AG09309 (cell line): ENCODE measurements around the gene DENND1A.

Source experiments
- DNase-seq: peaks from one replicate; pipeline ENCODE4 v3.0.0-alpha.2; 2010; ENCODE audit warnings: low read depth
- H3K4me3 ChIP-seq: 2 replicates; pipeline ENCODE4 v1.5.1; 2011; ENCODE audit warnings: mild to moderate bottlenecking, low read depth, low read length, moderate library complexity; ENCODE audit not compliant: control insufficient read depth
- TF ChIP-seq, protein P1 (sequence below): IDR thresholded peaks from 2 replicates; pipeline ENCODE4 v1.5.1; 2011; ENCODE audit warnings: mild to moderate bottlenecking, low read depth, low read length, inconsistent platforms; ENCODE audit not compliant: insufficient read depth, control insufficient read depth; ENCODE audit errors: missing control alignments

DENND1A gene

DNA sequence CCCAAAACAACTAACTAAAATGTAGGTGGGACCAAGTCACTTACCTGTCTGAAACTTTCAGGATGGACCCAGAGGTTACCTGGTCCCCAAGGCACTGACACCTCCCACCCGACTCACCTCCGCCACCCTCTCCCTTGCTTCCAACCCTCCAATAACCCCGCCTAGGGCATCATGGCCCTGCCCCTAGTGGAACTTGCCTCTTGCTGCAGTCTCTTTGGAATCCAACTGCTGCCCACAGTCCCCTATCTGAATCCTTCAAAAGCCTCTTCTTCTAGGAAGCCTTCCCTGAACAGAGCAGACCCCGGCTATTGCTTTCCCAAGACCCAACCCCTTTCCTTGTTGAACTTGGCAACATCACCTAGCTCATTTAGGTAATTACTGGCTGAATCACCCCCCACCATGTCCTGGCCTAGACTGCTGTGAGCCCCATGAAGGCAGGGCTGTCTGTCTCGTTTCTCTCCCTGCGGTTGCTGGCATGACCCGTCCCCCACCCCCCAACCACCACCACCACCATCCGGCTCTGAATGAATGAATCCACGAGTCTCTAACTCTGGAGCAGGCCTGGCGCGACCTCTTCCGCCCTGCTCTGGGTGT is 564.5 kb downstream of the DENND1A start:
- TF ChIP-seq, protein P1, sequence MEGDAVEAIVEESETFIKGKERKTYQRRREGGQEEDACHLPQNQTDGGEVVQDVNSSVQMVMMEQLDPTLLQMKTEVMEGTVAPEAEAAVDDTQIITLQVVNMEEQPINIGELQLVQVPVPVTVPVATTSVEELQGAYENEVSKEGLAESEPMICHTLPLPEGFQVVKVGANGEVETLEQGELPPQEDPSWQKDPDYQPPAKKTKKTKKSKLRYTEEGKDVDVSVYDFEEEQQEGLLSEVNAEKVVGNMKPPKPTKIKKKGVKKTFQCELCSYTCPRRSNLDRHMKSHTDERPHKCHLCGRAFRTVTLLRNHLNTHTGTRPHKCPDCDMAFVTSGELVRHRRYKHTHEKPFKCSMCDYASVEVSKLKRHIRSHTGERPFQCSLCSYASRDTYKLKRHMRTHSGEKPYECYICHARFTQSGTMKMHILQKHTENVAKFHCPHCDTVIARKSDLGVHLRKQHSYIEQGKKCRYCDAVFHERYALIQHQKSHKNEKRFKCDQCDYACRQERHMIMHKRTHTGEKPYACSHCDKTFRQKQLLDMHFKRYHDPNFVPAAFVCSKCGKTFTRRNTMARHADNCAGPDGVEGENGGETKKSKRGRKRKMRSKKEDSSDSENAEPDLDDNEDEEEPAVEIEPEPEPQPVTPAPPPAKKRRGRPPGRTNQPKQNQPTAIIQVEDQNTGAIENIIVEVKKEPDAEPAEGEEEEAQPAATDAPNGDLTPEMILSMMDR, result no peak
- H3K4me3 ChIP-seq, result no peak overlapping the region
- DNase-seq, result no peak

DNA sequence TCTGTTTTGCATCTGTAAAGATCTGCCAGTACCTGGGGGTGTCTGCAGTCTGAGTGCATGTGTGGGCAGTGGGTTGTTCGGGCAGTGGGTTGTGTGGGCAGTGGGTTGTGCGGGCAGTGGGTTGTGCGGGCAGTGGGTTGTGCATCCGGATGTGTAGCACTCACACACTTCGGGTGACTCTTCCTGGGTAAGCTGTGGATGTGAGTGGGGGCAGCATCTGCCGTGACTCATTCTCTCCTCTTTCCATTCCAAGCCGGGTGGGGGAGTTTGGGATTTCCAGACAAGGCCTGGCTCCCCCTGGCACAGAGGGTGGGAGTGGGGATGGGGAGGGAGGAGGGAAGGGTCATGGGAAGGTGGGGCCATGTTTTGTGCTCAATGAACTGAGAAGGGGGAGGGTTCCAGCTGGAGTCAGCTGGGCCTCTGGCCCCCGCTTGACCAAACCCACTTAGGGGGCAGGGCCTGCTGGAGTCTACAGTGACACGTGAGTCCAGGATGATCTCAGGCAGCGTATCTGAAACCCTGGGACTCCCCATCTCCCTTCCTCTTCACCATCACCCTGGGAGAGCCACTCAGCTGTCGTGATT is 565.6 kb downstream of the DENND1A start:
- no peak for DNase-seq
- no peak overlapping the region for H3K4me3 ChIP-seq
- TF ChIP-seq, protein P1, result no peak

DNA sequence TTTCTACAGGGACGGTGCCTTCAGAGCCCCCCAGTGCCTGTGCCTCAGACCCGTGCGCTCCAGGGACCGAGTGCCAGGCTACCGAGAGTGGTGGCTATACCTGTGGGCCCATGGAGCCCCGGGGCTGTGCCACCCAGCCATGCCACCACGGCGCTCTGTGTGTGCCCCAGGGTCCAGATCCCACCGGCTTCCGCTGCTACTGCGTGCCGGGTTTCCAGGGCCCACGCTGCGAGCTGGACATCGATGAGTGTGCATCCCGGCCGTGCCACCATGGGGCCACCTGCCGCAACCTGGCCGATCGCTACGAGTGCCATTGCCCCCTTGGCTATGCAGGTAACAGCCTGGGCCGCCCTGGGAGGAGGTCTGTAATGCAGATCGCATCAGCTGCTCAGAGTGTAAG is 567.1 kb downstream of the DENND1A start:
- H3K4me3 ChIP-seq, result no peak overlapping the region
- no peak for DNase-seq
- TF ChIP-seq, protein P1, result no peak

DNA sequence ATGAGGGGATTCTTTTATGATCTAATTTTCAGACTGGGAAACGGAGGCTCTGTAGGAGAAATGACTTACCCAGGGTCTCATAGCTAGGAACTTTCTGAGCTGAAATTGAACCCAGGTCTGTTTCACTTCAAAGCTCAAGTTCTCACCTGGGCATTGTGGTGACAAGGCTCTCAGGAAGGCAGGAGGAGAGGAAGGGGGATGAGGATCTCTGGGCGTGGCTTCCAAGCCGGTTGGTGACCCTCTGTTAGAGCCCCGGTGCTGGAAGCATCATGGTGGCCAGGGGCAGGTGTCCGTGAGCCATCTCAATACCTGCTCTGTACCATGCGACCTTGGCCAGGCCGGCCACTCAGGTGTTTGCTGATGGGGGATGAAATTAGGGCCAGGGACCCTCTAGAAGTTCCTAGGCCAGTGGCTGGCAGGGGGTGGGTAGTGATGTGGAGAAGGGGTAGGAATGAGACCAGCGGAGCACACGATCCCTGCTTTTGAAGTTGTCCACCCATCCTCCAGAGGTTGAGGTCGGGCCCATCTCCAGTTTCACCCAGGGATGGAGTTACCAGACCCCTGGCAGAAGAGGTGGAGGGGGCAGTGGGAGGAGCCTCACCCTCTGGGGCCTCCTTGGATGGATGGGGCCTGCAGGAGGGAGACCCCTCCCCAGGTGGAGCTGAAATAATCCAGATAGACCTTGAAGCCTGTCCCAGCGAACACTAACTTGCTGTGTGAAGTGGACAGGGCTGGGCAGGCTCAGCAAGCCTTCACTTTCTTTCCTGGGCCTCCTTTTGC is 568.0 kb downstream of the DENND1A start:
- DNase-seq, result no peak
- H3K4me3 ChIP-seq, result no peak overlapping the region
- TF ChIP-seq, protein P1, result no peak

DNA sequence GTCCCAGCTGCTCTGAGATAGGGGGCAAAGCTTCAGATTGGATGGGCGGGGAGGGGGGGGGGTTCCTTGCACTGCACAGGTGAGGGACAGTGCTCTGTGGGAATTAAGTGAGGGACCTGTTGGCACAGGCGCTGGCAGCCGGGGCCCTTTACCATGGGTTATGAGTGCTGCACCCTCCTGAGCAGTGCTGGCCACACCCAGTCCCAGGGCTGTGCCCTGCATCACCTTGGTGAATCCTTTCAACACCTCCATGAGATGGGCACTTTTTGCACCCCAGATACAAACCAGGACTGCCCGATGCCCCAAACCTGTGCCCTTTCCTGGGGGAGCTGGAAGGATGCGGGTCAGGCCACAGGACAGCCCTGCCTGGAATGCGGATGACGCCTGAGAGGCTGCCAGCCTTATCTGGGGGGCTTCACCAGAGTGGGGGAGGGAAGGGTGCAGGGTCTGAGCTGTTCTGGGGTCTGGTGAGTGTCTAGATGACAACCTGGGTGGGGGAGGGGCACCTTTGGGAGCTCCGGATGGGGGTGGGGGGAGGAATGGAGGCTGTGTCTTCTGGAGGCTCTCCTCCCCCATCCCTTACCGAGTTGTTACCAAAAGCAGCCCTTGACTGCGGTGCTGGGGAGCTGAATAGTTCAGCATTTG is 568.7 kb downstream of the DENND1A start:
- DNase-seq, result no peak
- no peak overlapping the region for H3K4me3 ChIP-seq
- TF ChIP-seq, protein P1, result no peak

DNA sequence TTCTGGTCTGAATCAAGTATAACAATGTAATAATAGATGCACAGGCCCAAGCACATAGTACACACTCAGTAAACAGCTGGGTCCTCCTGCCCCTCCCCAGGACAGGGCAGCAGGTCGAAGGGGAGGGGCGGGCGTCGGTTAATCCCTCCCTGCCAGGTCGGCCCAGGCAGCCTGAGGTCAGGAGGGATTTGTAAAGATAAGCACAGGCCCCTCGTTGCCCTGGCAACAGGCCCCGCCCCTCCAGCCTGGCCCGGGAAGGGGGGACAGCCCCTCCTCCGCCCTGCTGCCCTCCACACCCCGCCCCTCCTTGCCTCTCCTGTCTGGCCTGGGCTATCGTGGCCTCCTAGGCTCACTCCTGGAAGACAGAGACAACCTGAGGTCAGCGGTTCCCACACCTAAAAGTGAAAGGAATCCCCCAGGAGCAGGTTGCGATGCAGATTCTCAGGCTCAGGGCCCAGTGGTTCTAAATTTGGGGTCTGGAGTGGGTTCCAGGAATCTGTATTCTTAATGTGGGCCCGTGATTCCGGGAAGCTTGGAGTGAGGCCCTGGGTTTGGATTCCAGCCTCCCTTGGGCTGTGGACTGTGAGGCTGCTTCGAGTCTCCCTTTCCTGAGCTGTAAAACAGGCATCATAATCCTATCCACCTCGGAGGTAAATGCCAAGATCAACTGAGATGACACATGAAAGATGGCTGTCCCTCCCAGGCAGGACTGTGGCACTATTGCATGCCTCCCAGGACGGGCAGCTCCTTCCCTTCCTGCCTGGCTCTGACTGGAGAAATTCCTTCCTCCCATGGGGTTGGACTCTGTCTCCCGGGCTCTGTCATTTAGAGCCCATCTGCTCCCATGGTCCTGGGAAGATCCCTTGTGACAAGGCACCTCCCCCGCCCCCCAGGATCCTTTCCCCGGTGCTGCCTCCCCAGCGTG is 569.5 kb downstream of the DENND1A start:
- no peak for DNase-seq
- H3K4me3 ChIP-seq, result no peak overlapping the region
- TF ChIP-seq, protein P1, result no peak
